GM23248 (cell line): Measurements from ENCODE around the gene FAM151A. TPM values are rescaled to one million over a fixed set of nuclear protein-coding genes. Genes with fewer than 3 reads are reported as not detected.

ENCODE experiments used
- DNase-seq: peaks from one replicate; pipeline ENCODE4 v3.0.0-alpha.2; 2015
- H2AFZ ChIP-seq: fragments of 200-600 bp; sonication (generic); 2 replicates; pipeline ENCODE4 v1.6.1; 2016; ENCODE audit warnings: antibody characterized with exemption
- H3F3A ChIP-seq: fragments of 200-600 bp; sonication (generic); 2 replicates; pipeline ENCODE4 v1.6.1; 2016; ENCODE audit warnings: mild to moderate bottlenecking, antibody characterized with exemption, mixed run types; ENCODE audit not compliant: insufficient read depth
- H3K27ac ChIP-seq: fragments of 200-600 bp; sonication (generic); 2 replicates; pipeline ENCODE4 v1.5.1; 2016; ENCODE audit warnings: mild to moderate bottlenecking
- H3K27me3 ChIP-seq: fragments of 200-600 bp; sonication (generic); replicated peaks from 2 replicates; pipeline ENCODE4 v1.6.1; 2016; ENCODE audit warnings: mild to moderate bottlenecking; ENCODE audit not compliant: insufficient read depth
- H3K36me3 ChIP-seq: fragments of 200-600 bp; sonication (generic); 2 replicates; pipeline ENCODE4 v1.6.1; 2016; ENCODE audit warnings: low read depth, mild to moderate bottlenecking
- H3K4me1 ChIP-seq: fragments of 200-600 bp; sonication (generic); 2 replicates; pipeline ENCODE4 v1.6.1; 2016; ENCODE audit warnings: mild to moderate bottlenecking; ENCODE audit not compliant: insufficient read depth
- H3K4me2 ChIP-seq: fragments of 200-600 bp; sonication (generic); one replicate; pipeline ENCODE4 v1.6.1; 2016; ENCODE audit warnings: mild to moderate bottlenecking; ENCODE audit not compliant: unreplicated experiment
- H3K4me3 ChIP-seq: fragments of 200-600 bp; sonication (generic); 2 replicates; pipeline ENCODE4 v1.5.1; 2016; ENCODE audit warnings: mild to moderate bottlenecking
- H3K79me2 ChIP-seq: fragments of 200-600 bp; sonication (generic); 2 replicates; pipeline ENCODE4 v1.6.1; 2016; ENCODE audit warnings: mild to moderate bottlenecking; ENCODE audit not compliant: insufficient read depth
- H3K9ac ChIP-seq: fragments of 200-600 bp; sonication (generic); 2 replicates; pipeline ENCODE4 v1.6.1; 2016; ENCODE audit warnings: mild to moderate bottlenecking
- H3K9me2 ChIP-seq: fragments of 200-600 bp; sonication (generic); 2 replicates; pipeline ENCODE4 v1.6.1; 2016; ENCODE audit warnings: mixed run types, mild to moderate bottlenecking, moderate library complexity; ENCODE audit not compliant: insufficient read depth
- H3K9me3 ChIP-seq: fragments of 200-600 bp; sonication (generic); one replicate; pipeline ENCODE4 v1.6.1; 2017; ENCODE audit warnings: low read depth
- H4K20me1 ChIP-seq: fragments of 200-600 bp; sonication (generic); 2 replicates; pipeline ENCODE4 v1.6.0; 2016; ENCODE audit not compliant: insufficient read depth
- EZH2 ChIP-seq: fragments of 200-600 bp; sonication (generic); IDR thresholded peaks from 2 replicates; pipeline ENCODE4 v1.6.1; 2018; ENCODE audit warnings: antibody characterized with exemption, mild to moderate bottlenecking; ENCODE audit not compliant: insufficient read depth, poor library complexity, severe bottlenecking
- EZH2phosphoT487 ChIP-seq: fragments of 200-600 bp; sonication (generic); IDR thresholded peaks from 2 replicates; pipeline ENCODE4 v1.6.1; 2018; ENCODE audit warnings: antibody characterized with exemption, moderate library complexity, mild to moderate bottlenecking, low read depth; ENCODE audit not compliant: insufficient read depth
- WGBS, 2 experiments: methylation state at CpG; one replicate each; pipeline ENCODE4 v1.1.6; 2015 to 2017; ENCODE audit warnings: low lambda C conversion rate in 2 of 2, low coverage in 1 of 2; ENCODE audit errors: missing lambda C conversion rate in 2 of 2; 5-methylcytosine and 5-hydroxymethylcytosine counted together
- in situ Hi-C: fragments of 300-500 bp; cut with MboI; formaldehyde crosslinking; loops from 2 replicates; pipeline ENCODE4 v1.15.0; 2020
- polyA plus RNA-seq: library from polyadenylated mRNA; unstranded; fragments of >200 nt; fragmentation: Nextera tagmentation; extraction: Ambion mirVana; gene quantifications from 2 replicates; pipeline ENCODE4 v1.2.1, GENCODE V29; 2016
- total RNA-seq: library from RNA; depleted of rRNA; stranded (reverse); fragments of >200 nt; shearing (Covaris generic); gene quantifications from 2 replicates; pipeline ENCODE4 v1.2.3, GENCODE V29; 2014

FAM151A gene
- total and polyA plus RNA-seq, 2 experiments from 2014 or later, result 0.09 TPM; not detected in 1

GRCh38 chr1:54594463-54594862, 28.9 kb downstream of the FAM151A start:
- Histone ChIP-seq H3K27me3 (no peaks in the 10 kb centered on the region), H3K9me2 (no peaks in the 10 kb centered on the region), H3K4me3 (no peak overlapping the region), H3K9me3 (no peaks in the 10 kb centered on the region), H4K20me1 (no peaks in the 10 kb centered on the region), H3F3A (no peaks in the 10 kb centered on the region), H3K9ac (no peak overlapping the region), H3K27ac (no peak overlapping the region), H3K4me2 (no peak overlapping the region), H3K36me3 (no peaks in the 10 kb centered on the region), H2AFZ (no peak overlapping the region), H3K79me2 (no peaks in the 10 kb centered on the region), H3K4me1 (no peaks in the 10 kb centered on the region)
- no peak for TF ChIP-seq EZH2
- TF ChIP-seq EZH2phosphoT487, result no peak
- 93 to 94% methylated on average over 16 of the region's 16 CpGs for WGBS, 2 experiments
- in situ Hi-C loops, result no loop called here
- no peak for DNase-seq

DNA sequence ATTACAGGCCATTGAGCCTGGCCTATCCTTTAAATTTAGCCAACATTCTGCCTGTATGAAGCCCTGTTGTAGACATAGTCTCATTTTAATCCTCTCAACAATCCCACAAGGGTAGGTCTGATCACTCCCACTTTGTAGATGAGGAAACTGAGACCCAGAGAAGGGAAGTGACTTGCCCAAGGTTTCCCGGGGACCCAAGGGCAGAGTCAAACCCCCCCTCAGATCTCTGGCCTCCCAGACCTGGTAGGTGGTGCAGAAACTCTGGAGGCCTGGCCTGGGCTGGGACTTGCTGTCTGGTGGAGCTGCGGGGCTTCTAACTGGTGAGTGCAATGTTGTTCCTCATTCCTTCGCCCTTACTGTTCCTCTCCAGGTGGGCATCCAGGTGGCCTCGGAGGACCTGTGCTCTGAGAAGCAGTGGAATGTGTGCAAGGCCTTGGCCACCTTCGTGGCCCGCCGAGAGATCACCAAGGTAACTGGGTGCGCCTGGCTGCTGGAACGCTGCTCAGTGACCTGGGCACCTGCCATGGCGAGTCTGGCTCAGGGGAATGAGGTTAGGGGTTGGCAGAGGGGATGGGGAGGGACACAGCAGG, 29.7 kb downstream of the FAM151A start:
- Histone ChIP-seq H3K27me3 (no peaks in the 10 kb centered on the region), H2AFZ (no peak overlapping the region), H3K9ac (no peak overlapping the region), H3K4me1 (no peaks in the 10 kb centered on the region), H3K9me3 (no peaks in the 10 kb centered on the region), H3K4me3 (no peak overlapping the region), H3K9me2 (no peaks in the 10 kb centered on the region), H3K4me2 (no peak overlapping the region), H3F3A (no peaks in the 10 kb centered on the region), H3K27ac (no peak overlapping the region), H3K36me3 (no peaks in the 10 kb centered on the region), H4K20me1 (no peaks in the 10 kb centered on the region), H3K79me2 (no peaks in the 10 kb centered on the region)
- WGBS, 2 experiments, result 85 to 91% methylated on average over 9 to 10 of the region's 10 CpGs
- no peak for TF ChIP-seq EZH2phosphoT487
- no peak for TF ChIP-seq EZH2
- in situ Hi-C loops, result no loop called here
- no peak for DNase-seq

DNA sequence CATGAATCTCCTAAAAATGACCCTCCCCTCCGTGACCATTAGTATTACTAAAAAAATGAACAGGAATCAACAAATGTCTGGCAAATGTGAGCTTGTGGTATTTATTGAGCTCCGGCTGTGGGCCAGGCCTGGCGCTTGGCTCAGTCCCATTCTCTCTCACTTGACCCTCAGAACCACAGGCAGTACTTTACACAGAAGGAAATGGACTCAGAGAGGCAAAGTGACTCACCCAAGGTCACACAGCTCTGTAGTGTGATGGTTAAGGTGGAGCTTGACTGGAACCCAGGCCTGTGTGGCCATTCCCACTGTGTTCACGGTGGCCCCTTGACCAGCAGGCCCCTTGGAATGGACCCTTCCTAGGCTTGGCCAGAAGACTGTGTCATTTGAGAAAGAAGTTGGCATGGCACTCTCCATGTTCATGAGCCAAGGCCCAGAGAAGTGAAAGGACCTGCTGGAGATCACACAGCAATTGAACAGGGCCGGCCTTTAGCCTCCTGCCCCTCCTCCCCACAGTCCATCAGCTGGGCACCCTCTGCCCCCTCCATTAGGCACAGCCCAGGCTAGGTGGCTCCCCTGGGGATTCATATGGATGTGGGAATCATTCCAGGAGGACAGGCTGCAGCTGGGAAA, 32.1 kb downstream of the FAM151A start:
- H3K4me3 ChIP-seq, result no peak overlapping the region
- H3K4me1 ChIP-seq, result no peaks in the 10 kb centered on the region
- no peaks in the 10 kb centered on the region for H3K9me2 ChIP-seq
- H3K36me3 ChIP-seq, result no peaks in the 10 kb centered on the region
- no peak overlapping the region for H3K9ac ChIP-seq
- DNase-seq, result no peak
- H2AFZ ChIP-seq, result no peak overlapping the region
- in situ Hi-C loops, result no loop called here
- H3K79me2 ChIP-seq, result no peaks in the 10 kb centered on the region
- WGBS, 2 experiments, result 79 to 87% methylated on average over 5 of the region's 5 CpGs
- TF ChIP-seq EZH2phosphoT487, result no peak
- no peak for TF ChIP-seq EZH2
- H3K27me3 ChIP-seq, result no peaks in the 10 kb centered on the region
- H3K27ac ChIP-seq, result no peak overlapping the region
- no peaks in the 10 kb centered on the region for H3K9me3 ChIP-seq
- no peaks in the 10 kb centered on the region for H3F3A ChIP-seq
- no peaks in the 10 kb centered on the region for H4K20me1 ChIP-seq
- H3K4me2 ChIP-seq, result no peak overlapping the region

DNA sequence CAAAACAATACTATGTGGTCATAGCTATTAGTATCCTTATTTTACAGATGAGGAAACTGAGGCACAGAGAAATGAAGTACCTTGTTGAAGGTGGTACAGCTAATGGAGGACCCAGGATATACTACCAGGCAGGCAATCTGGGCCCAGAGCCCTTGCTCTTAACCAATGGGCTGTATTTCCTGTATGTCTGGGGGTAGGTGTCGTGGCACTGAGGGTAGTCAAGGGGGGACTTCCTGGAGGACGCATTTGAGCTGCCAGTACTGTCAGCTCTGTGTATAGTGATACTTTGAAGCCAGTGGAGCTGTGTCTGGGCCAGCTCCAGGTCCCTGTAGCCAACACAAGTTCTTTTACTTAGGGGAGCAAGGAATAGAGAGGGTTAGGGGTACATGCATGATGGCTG, 34.9 kb downstream of the FAM151A start:
- no peak overlapping the region for H3K27ac ChIP-seq
- in situ Hi-C loops, result no loop called here
- DNase-seq, result no peak
- no peak overlapping the region for H3K9ac ChIP-seq
- TF ChIP-seq EZH2phosphoT487 (no peak), EZH2 (no peak)
- no peaks in the 10 kb centered on the region for H3K9me2 ChIP-seq
- no peak overlapping the region for H2AFZ ChIP-seq
- no peaks in the 10 kb centered on the region for H3K79me2 ChIP-seq
- H4K20me1 ChIP-seq, result no peaks in the 10 kb centered on the region
- no peak overlapping the region for H3K4me3 ChIP-seq
- no peaks in the 10 kb centered on the region for H3K4me1 ChIP-seq
- 87 to 98% methylated on average over 2 of the region's 2 CpGs for WGBS, 2 experiments
- no peak overlapping the region for H3K4me2 ChIP-seq
- no peaks in the 10 kb centered on the region for H3K9me3 ChIP-seq
- H3F3A ChIP-seq, result no peaks in the 10 kb centered on the region
- H3K36me3 ChIP-seq, result no peaks in the 10 kb centered on the region
- no peaks in the 10 kb centered on the region for H3K27me3 ChIP-seq
